Activated T-helper 17 cell treated with anti-CD3 and anti-CD28 coated beads, Interleukin-2, amount 50 U/mL, for 72 hours (primary cell): ENCODE measurements around the gene AFAP1. TPM values are rescaled to one million over a fixed set of nuclear protein-coding genes. Genes with fewer than 3 reads are reported as not detected.

Experiments
- ATAC-seq: fragments of 150-1000 bp; cut with Tn5 transposase; replicated peaks from 2 replicates; pipeline ENCODE4 v1.10.0; 2021; ENCODE audit warnings: mild to moderate bottlenecking, moderate library complexity
- H3K27ac Mint-ChIP-seq: one replicate; pipeline ENCODE4 v1.8.0; 2022; ENCODE audit warnings: mixed read lengths
- H3K27me3 Mint-ChIP-seq: one replicate; pipeline ENCODE4 v1.8.0; 2022; ENCODE audit warnings: mixed read lengths
- H3K36me3 Mint-ChIP-seq: one replicate; pipeline ENCODE4 v1.8.0; 2022; ENCODE audit warnings: low read depth, mild to moderate bottlenecking, mixed read lengths
- H3K4me1 Mint-ChIP-seq: one replicate; pipeline ENCODE4 v1.8.0; 2022; ENCODE audit warnings: mixed read lengths
- H3K4me3 Mint-ChIP-seq: one replicate; pipeline ENCODE4 v1.8.0; 2022; ENCODE audit warnings: mild to moderate bottlenecking, mixed read lengths
- H3K9me3 Mint-ChIP-seq: one replicate; pipeline ENCODE4 v1.8.0; 2022; ENCODE audit warnings: mixed read lengths
- total RNA-seq, 2 donors: library from RNA; stranded (reverse); gene quantifications; one replicate each; pipeline ENCODE4 v1.2.3, GENCODE V29; 2022

The AFAP1 gene
- total RNA-seq, 2 donors from 2014 or later = 20.1 to 29.8 TPM

DNA sequence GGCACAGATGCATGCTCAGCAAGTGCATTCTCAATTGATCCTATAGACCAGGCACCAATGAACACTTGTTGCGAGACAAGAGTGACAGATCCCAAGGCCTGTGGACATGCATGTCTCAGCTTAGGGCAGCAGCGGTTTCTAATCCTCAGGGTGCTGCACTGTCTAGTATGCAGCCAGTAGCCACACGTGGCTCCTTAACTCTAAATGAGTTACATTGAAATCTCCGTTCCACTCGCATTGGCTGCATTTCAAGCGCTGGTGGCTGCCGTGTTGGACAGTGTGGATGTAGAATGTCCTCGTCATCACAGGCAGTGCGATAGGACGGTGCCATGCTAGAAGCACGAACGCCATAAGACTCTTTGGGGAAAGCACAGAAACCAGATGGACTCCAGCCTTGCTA, 24.0 kb upstream of the AFAP1 start:
- no peak for ATAC-seq
- Mint-ChIP-seq H3K27me3 (no peaks in the 10 kb centered on the region), H3K4me3 (peak overlapping the region; percentile 32), H3K36me3 (peaks cover 7% of the 10 kb centered on the region), H3K4me1 (peaks cover 27% of the 10 kb centered on the region), H3K27ac (peak overlapping the region; percentile 49), H3K9me3 (no peaks in the 10 kb centered on the region)

DNA sequence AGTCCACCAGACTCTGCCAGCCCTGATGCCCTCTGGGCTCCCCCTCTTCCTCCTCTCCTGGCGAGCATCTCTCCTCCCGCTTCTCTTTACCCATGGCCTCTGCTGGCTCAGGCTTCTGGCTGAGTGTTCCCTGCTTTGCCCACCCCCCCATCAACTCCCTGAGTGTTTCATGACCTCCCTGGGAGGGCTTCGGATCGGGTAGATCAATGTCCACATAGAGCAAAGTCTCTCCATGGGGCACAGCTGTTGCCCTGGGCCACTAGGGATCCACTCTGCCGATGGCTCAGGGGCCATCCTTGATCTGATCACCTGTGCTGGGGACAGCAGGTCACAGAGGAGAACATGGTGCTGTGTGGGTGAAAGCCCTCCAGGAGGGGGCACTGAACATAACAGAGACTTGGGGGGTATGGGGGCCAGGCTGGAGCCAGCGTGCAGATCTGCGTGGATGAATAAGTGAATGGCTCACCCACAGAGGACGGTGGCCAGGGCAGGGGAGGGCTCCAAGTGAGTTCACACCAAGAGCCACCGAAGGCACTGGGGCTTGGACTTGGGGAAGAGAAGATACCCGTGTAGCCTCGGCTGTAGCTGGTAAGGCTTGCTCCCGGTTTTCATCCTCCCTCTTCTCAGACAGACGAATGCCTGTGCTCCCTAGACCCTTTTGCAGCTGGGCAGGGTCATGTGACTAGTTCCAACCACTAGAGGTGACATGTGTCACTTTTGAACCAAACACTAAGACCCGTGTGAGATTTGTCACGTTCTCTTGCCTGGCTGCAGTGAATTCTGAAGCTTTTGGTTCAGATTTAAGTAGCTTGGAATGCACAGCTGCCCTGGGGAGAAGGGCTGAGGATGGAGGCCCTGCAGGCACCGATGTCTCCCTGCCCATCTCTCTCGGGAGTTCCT, 23.2 kb upstream of the AFAP1 start:
- Mint-ChIP-seq H3K36me3 (peaks cover 7% of the 10 kb centered on the region), H3K4me1 (peaks cover 21% of the 10 kb centered on the region), H3K27me3 (no peaks in the 10 kb centered on the region), H3K27ac (peak overlapping the region; percentile 33), H3K9me3 (no peaks in the 10 kb centered on the region), H3K4me3 (peak overlapping the region; percentile 32)
- ATAC-seq = no peak

DNA sequence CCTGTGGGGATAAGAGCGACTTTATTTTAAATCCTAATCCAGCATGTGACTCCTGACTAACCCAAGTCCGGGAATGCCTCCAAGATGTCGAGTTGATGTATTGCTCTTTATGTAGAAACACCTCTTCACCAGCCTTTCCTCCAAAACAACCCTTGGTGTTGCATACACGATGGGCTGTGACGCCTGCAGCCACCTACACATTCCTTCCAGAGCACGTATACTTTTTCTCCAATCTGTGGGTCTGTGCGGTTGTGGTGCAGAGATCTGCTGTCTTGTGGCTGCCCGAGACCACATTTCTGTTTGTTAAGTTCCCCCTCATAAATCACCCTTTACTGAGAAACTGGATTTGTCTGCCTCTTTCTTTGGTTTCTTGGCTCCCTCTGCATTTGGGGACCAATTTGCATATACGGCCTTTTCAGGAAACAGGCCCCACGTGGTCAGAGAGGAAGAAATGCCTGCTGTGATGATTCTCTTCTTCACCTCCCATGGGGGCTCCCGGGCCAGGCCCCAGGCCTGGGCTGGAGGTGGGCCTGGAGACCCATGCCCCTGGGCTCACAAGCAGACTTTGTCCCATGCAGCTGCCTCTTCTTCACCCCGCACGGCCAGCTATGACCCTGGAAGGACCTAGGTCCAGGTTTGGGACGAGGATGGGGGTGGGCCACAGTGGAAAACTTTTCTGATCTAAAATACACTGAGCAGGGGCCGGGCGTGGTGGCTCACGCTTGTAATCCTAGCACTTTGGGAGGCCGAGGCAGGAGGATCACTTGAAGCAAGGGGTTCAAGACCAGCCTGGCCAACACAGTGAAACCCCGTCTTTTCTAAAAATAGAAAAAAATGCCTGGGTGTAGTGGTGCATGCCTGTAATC, 21.4 kb upstream of the AFAP1 start:
- Mint-ChIP-seq H3K4me3 (peak overlapping the region; percentile 65), H3K36me3 (peaks cover 7% of the 10 kb centered on the region), H3K9me3 (no peaks in the 10 kb centered on the region), H3K27me3 (no peaks in the 10 kb centered on the region), H3K27ac (peak overlapping the region; percentile 91), H3K4me1 (peaks cover 21% of the 10 kb centered on the region)
- peak; percentile 86 for ATAC-seq

DNA sequence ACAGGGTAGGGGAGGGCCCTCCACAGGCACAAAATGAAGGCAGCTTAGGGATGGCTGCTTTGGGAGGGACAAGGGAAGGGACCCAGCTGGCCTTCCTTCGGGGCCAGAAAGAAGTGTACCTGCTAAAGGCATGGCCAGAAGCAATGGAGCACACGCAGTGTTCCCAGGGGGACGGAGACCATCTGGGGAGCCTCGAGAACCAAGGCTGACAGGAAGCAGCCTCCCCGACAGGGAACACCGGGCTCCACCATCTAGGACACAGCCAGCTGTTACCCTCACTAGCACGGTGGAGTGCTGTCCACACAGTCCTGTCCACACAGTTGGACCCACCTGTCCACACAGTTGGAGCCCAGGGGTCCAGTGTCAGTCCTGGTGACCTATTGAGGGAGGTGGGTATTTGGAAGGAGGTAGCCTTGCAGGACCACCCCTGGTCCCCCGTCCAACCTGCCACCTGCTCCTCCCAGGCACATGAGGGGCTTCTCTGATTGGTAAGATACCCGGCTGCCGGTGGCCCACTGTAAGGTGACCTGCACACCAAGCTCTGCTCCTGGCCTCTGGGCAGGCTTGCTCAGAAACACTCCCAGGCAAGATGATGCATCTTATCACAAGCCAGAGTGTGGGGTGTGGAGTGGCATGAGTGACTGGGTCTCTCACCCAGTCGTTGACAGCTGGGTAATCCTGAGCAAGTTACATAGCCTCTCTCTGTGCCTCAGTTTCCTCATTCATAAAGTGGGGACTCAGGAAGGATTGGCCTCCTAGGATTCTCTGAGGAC, 20.5 kb upstream of the AFAP1 start:
- Mint-ChIP-seq H3K36me3 (peaks cover 7% of the 10 kb centered on the region), H3K27me3 (no peaks in the 10 kb centered on the region), H3K4me3 (peak overlapping the region; percentile 65), H3K27ac (peak overlapping the region; percentile 91), H3K9me3 (no peaks in the 10 kb centered on the region), H3K4me1 (peaks cover 17% of the 10 kb centered on the region)
- peak; percentile 70 for ATAC-seq

DNA sequence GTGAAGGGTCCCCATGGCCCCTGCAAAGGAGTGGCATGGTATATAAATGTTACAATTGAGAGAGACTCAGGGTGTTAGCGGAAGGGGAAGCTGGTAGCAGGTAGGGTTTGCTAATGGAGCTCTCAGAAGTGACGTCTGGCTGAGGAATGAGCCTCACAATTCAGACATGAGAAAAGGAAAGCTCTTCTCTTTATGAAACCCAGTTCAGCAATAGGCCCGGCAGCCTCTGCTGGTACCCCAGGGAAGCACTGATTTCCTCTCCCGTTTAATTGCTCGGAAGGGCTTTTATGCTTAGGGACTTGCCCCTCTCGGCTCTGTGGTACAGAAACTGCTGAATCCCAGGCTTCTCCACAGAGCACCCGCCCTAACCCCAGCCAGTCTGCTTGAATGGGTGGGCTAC, 19.4 kb upstream of the AFAP1 start:
- H3K4me3 Mint-ChIP-seq = no peak overlapping the region
- no peaks in the 10 kb centered on the region for H3K9me3 Mint-ChIP-seq
- peaks cover 12% of the 10 kb centered on the region for H3K4me1 Mint-ChIP-seq
- H3K27ac Mint-ChIP-seq = peak overlapping the region; percentile 41
- H3K27me3 Mint-ChIP-seq = no peaks in the 10 kb centered on the region
- peaks cover 7% of the 10 kb centered on the region for H3K36me3 Mint-ChIP-seq
- ATAC-seq = no peak

DNA sequence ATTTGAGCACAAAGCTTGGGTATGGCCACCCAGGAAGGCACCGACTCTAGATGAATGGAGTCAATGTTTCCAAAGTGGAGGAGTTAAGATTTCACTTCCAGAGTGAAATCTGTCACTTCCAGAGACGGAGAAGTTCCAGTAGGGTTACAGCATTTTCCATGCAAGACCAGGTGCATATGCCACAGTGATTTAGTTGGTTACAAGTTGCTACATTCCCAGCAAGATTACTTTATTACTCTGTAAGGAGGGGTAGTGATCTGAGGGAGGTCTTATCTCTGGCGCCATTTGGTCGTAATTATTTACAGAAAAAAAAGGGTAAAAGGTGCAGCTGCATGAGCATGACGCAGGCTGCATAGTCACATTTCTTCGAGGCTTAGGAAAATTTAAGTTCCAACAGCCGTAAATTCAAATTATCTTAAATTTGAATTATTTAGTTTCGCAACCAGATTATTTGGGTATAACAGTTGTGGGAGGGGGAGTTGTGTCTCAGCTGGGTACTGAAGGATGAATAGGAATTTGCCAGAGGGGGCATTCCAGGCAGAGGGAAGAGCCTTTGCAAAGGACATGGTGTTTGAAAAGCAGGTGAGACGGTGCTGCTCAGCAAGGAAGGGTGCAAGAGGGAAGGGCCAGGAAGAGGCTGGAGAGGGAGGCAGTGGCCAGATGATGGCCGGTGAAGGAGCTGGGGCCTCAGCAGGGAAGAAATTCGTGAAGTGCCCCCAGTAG, 17.4 kb upstream of the AFAP1 start:
- Mint-ChIP-seq H3K4me3 (no peak overlapping the region), H3K27me3 (no peaks in the 10 kb centered on the region), H3K9me3 (no peaks in the 10 kb centered on the region), H3K4me1 (peaks cover 12% of the 10 kb centered on the region), H3K27ac (no peak overlapping the region), H3K36me3 (peaks cover 7% of the 10 kb centered on the region)
- no peak for ATAC-seq

DNA sequence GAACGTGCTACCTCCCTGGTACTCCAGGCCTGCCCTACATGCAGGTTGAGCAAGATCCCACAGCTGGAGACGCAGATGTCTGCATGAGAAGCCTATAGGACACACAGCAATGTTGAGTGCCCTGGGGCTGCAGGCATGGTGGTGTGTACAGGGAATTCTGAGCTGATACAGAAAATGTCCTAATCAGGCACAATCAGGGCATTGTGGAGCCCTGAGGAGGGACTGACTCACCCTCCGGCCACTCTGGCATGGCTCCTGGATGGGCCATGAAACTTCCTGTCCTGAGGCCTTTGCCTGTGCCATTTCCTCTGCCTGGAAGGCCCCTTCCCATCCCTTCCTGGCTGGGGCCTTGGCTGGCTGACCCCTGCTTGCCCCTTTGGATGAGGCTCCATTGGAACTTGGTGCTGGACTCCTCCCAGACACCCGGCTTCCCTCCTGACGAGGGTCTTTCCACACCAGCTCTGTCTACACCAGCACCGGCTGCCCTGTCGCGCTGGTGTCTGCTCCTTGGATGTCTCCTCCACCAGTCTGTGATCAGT, 16.7 kb upstream of the AFAP1 start:
- Mint-ChIP-seq H3K36me3 (peaks cover 7% of the 10 kb centered on the region), H3K4me3 (no peak overlapping the region), H3K9me3 (peaks cover under 1% of the 10 kb centered on the region), H3K27ac (no peak overlapping the region), H3K27me3 (no peaks in the 10 kb centered on the region), H3K4me1 (peaks cover 12% of the 10 kb centered on the region)
- no peak for ATAC-seq

DNA sequence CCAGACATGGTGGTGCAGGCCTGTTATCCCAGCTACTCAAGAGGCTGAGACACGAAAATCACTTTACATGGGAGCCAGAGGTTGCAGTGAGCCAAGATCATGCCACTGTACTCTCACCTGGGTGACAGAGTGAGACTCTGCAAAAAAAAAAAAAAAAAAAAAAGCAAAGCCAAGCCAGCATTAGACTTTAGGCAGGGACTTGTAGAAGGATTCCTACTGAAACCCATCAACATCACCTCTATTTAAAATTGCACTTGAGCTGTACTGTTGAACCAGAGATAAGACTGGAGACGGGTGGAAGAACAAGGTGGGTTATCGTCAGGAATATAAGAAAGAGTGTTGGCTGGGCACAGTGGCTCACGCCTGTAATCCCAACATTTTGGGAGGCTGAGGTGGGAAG, 15.7 kb upstream of the AFAP1 start:
- peaks cover 4% of the 10 kb centered on the region for H3K4me1 Mint-ChIP-seq

DNA sequence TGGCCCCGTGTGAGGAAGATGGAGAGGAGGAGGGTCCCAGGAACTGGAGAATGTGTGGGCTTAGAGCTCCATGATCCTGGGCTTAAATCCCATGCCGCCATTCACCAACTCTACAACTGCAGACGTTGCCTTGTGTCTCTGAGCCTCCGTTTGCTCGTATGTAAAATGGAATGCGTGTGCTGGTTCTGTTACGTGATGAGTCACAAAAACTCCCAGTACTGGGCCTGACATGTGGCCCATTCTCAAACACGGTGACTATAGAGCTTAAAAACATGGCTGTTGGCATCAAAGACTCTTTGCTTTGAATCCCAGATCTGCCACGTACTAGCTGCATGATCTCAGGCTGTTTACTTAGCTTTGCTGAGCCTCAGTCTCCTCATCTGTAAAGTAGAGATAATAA, 13.0 kb upstream of the AFAP1 start:
- Mint-ChIP-seq H3K27me3 (no peaks in the 10 kb centered on the region), H3K27ac (no peak overlapping the region), H3K36me3 (no peaks in the 10 kb centered on the region), H3K4me1 (peaks cover 12% of the 10 kb centered on the region), H3K9me3 (peaks cover 4% of the 10 kb centered on the region), H3K4me3 (no peak overlapping the region)
- no peak for ATAC-seq

More for the DNA sequence above, 15.7 kb upstream of the AFAP1 start:
- ATAC-seq = no peak
- Mint-ChIP-seq H3K27me3 (no peaks in the 10 kb centered on the region), H3K36me3 (no peaks in the 10 kb centered on the region), H3K4me3 (no peak overlapping the region), H3K27ac (no peak overlapping the region), H3K9me3 (peaks cover 4% of the 10 kb centered on the region)

DNA sequence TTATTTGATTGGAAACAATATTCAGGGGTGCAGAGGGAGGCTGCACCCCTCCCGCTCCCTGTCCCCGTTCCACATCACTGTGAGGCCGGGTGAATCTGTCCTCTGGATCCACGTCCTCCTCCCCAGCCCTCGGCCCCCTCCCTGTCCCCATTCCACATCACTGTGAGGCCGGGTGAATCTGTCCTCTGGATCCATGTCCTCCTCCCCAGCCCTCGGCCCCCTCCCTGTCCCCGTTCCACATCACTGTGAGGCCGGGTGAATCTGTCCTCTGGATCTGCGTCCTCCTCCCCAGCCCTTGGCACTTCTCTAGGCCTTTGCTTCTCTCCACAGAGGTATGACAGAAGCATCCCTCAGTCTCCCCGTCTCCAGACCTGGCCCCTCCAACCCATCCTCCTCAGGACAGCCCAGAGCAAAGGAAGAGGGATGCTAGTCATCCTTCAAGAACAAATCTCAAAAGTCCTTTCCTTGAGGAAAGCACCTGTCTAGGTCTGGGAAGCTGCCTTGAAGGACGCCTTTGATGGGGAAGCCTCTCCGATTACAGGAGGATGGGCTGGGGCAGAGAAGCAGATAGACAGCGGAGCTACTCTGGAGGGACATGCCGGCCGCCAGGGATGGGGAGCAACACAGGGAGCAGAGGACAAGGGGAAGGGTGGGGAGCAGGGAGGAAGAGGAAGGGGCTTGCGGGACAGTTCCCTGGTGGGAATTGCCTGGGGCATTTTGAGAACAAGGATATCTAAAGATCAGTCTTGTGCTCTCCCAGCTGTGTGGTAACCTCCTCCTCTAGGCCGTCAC, 10.8 kb upstream of the AFAP1 start:
- H3K4me3 Mint-ChIP-seq = no peak overlapping the region
- no peak for ATAC-seq
- H3K9me3 Mint-ChIP-seq = peaks cover 4% of the 10 kb centered on the region
- H3K36me3 Mint-ChIP-seq = no peaks in the 10 kb centered on the region
- peaks cover 12% of the 10 kb centered on the region for H3K4me1 Mint-ChIP-seq
- peaks cover 6% of the 10 kb centered on the region for H3K27me3 Mint-ChIP-seq
- H3K27ac Mint-ChIP-seq = no peak overlapping the region

DNA sequence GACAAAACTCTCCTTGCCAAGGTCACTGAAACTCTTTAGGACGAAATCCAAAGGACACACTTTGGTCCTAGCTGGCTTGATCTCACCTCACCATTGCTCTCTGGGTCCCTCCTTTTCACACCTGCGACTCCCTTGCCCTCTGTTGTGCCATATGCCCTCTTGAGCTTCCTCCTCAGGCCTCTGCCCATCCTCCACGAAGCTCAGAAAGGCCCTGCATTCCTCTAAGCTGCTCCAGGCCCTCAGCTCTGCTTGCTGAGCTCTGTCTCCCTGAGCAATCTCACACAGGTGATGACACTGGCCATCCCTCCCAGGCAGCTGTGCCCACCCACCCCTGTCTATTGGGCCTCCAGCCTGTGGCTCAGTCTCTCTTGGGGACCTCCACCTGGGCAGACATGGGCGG, 10.1 kb upstream of the AFAP1 start:
- Mint-ChIP-seq H3K27me3 (peaks cover 6% of the 10 kb centered on the region), H3K36me3 (no peaks in the 10 kb centered on the region), H3K4me1 (peaks cover 12% of the 10 kb centered on the region), H3K9me3 (peaks cover 4% of the 10 kb centered on the region), H3K27ac (peak overlapping the region; percentile 70), H3K4me3 (no peak overlapping the region)
- no peak for ATAC-seq

DNA sequence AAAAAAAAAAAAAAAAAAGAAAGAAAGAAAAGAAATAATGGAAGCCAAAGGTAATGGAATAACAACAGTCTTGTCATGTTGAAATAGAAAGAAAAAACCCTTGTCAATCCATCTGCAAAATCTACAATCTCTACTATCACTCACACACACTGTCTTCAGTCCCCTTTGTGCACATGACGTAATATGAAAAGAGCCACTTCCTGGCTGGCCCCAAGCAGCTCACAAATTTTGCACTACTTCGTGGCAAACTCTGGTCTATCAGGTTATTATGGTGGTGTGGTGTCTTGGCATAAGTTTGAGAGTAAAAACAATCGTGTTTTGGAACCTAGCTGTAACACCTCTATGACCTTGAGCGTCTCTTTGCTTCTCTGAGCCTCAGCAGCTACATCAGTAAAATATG, 8.3 kb upstream of the AFAP1 start:
- H3K27ac Mint-ChIP-seq = peak overlapping the region; percentile 63
- H3K4me1 Mint-ChIP-seq = peaks cover 12% of the 10 kb centered on the region

More for the DNA sequence above, 8.3 kb upstream of the AFAP1 start:
- Mint-ChIP-seq H3K36me3 (no peaks in the 10 kb centered on the region), H3K27me3 (peaks cover 6% of the 10 kb centered on the region), H3K9me3 (peaks cover 4% of the 10 kb centered on the region), H3K4me3 (peak overlapping the region; percentile 41)
- ATAC-seq = peak; percentile 84
